Posterior vena cava (tissue), 2 donors: Measurements from ENCODE around the gene FBLN2. TPM values are rescaled to one million over a fixed set of nuclear protein-coding genes. Genes with fewer than 3 reads are reported as not detected.

Experiments
- DNase-seq: peaks from one replicate; pipeline ENCODE4 v3.0.0-alpha.2; 2020; ENCODE audit warnings: low spot score
- intact Hi-C, 2 donors: fragments of 100-400 bp; cut with DNase I; formaldehyde crosslinking; loops; one replicate each; pipeline versions ENCODE4 v1.14.1 to v1.14.2; 2022 to 2023
- total RNA-seq, 2 donors: library from RNA; stranded (reverse); fragmentation: NEBNext Ultra II Directional; extraction: Animal tissue kit (Norgen Biotek cat#: 25700); gene quantifications; one replicate each; pipeline ENCODE4 v1.2.1, GENCODE V29; 2021
- donor health status: DM: yes; HTN: yes; CAD: no.
- donor health status: DM: yes; HTN: yes; CAD: no.

The FBLN2 gene
- total RNA-seq, 2 donors from 2014 or later = 283 to 585 TPM

- intact Hi-C loops = no loop called here
- no peak for DNase-seq
Observed at GRCh38 chr3:13682331-13683013, 133.5 kb downstream of the FBLN2 start.

- intact Hi-C loops = no loop called here
- DNase-seq = no peak
Observed at GRCh38 chr3:13683288-13683687, 134.4 kb downstream of the FBLN2 start.

- intact Hi-C loops = no loop called here
- no peak for DNase-seq
Observed at GRCh38 chr3:13683772-13684171, 134.8 kb downstream of the FBLN2 start.

GRCh38 chr3:13684350-13684749 lies 135.4 kb downstream of the FBLN2 start:
- DNase-seq = no peak
- intact Hi-C loops = no loop called here

DNA sequence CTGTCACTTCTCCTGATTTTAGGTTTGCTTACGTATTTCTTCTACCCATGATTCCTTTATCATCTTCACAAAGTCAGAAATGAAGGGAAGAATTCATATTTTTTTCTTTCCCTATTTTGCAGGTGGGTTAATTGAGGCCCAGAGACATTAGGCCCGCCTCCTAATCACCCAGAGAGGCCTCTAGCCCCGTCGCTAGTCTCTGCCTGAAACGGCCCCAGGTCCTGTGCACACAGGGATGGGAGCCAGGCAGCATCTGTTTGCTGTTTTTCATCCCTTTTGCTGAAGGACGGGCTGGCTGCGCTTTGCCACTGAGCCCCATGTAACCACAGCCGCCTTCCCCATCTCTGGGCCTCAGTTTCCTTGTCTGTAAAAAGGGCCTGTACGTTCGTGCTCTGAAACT lies 135.9 kb downstream of the FBLN2 start:
- intact Hi-C loops = no loop called here
- no peak for DNase-seq

GRCh38 chr3:13685721-13686120 lies 136.8 kb downstream of the FBLN2 start:
- intact Hi-C loops = no loop called here
- no peak for DNase-seq

- no peak for DNase-seq
Observed at GRCh38 chr3:13686367-13687160, 137.6 kb downstream of the FBLN2 start.

DNA sequence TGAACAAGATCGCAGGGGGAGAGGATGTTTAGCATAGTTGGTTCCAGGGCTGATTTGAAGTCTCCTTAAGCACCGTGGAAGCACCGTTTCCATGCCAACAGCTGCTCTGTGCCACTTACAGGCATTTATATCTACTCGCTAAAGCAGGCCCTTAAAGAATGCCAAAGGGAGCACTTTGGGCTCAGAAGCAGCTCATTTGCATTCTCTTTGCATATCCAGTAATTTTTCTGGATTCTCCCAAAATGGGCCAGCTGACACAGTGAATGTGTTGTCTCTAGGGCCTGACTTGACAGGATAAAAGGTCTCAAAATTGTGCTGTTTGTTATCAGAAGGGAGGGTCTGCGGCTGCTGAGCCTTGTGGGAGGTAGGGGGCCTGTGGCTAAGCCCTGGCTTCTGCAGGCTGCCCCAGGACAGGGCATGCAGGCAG lies 138.6 kb downstream of the FBLN2 start:
- intact Hi-C loops = no loop called here
- DNase-seq = no peak

More at GRCh38 chr3:13686367-13687160, 137.6 kb downstream of the FBLN2 start:
- intact Hi-C loops = no loop called here

Other genes starting within 250 kb of the FBLN2 start
- 1 to 10 TPM; 2.2 to 2.5 TPM for gene NUP210, start 128.8 kb upstream of the FBLN2 start, total RNA-seq
- 10 to 100 TPM; 12.9 to 15.3 TPM for gene HDAC11, start 68.8 kb upstream of the FBLN2 start, total RNA-seq